ENCODE results near the gene LMLN. TPM values are rescaled to one million over a fixed set of nuclear protein-coding genes. Genes with fewer than 3 reads are reported as not detected.

Gene LMLN
- total and polyA plus RNA-seq, 2 donors from 2014 or later: 1.6 to 10.5 TPM

GRCh38 chr3:197994736-197995135 lies 34.7 kb downstream of the LMLN start:
- no peak for DNase-seq
- Histone ChIP-seq H3K9ac (ENCODE audit: low read length in 3 of 3) (no peak overlapping the region), H3K9me3 (ENCODE audit: control insufficient read depth in 2 of 3, insufficient read depth in 1 of 3, low read length in 3 of 3) (no peaks in the 10 kb centered on the region), H3K27me3 (ENCODE audit: control insufficient read depth, insufficient read depth, low read length) (no peaks in the 10 kb centered on the region), H3K36me3 (ENCODE audit: control insufficient read depth in 2 of 3, insufficient read depth in 3 of 3, low read length in 3 of 3) (peaks cover 0 to 11% (median 10%) of the 10 kb centered on the region in 3 donors), H3K4me3 (ENCODE audit: low read length in 3 of 3) (no peak overlapping the region), H3K27ac (ENCODE audit: low read depth in 2 of 2, low read length in 2 of 2) (no peak overlapping the region), H3K4me1 (ENCODE audit: control insufficient read depth in 2 of 3, insufficient read depth in 2 of 3, low read depth in 1 of 3, low read length in 3 of 3) (no peaks in the 10 kb centered on the region)
- TF ChIP-seq CTCF (IDR thresholded peaks at IDR 0.05; ENCODE audit: borderline replicate concordance, extremely low read depth, insufficient read depth): no peak
- intact Hi-C loops (cut with DNase I): no loop called here
- no peak for FAIRE-seq

DNA sequence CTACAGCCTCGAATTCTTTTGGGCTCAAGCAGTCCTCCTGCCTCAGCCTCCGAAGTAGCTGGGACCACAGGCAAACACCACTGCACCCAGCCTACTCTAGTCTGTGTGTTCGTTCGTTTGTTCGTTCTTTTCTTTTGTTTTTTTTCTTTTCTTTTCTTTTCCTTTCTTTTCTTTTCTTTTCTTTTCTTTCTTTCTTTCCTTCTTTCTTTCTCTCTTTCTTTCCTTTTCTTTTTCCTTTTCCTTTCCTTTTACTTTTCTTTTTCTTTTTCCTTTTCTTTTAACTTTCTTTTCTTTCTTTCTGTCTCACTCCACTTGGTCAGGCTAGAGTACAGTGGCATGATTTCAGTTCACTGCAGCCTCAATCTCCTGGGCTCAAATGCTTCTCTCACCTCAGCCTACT lies 36.8 kb downstream of the LMLN start:
- Histone ChIP-seq H3K4me3 (ENCODE audit: low read length in 3 of 3) (no peak overlapping the region), H3K27me3 (ENCODE audit: control insufficient read depth, insufficient read depth, low read length) (no peaks in the 10 kb centered on the region), H3K27ac (ENCODE audit: low read depth in 2 of 2, low read length in 2 of 2) (no peak overlapping the region), H3K9ac (ENCODE audit: low read length in 3 of 3) (no peak overlapping the region), H3K36me3 (ENCODE audit: control insufficient read depth in 2 of 3, insufficient read depth in 3 of 3, low read length in 3 of 3) (peaks cover 0 to 10% (median 9%) of the 10 kb centered on the region in 3 donors), H3K9me3 (ENCODE audit: control insufficient read depth in 2 of 3, insufficient read depth in 1 of 3, low read length in 3 of 3) (no peaks in the 10 kb centered on the region), H3K4me1 (ENCODE audit: control insufficient read depth in 2 of 3, insufficient read depth in 2 of 3, low read depth in 1 of 3, low read length in 3 of 3) (no peaks in the 10 kb centered on the region)
- intact Hi-C loops (cut with DNase I): no loop called here
- DNase-seq (no peak), FAIRE-seq (no peak)
- no peak for TF ChIP-seq CTCF (IDR thresholded peaks at IDR 0.05; ENCODE audit: borderline replicate concordance, extremely low read depth, insufficient read depth)

DNA sequence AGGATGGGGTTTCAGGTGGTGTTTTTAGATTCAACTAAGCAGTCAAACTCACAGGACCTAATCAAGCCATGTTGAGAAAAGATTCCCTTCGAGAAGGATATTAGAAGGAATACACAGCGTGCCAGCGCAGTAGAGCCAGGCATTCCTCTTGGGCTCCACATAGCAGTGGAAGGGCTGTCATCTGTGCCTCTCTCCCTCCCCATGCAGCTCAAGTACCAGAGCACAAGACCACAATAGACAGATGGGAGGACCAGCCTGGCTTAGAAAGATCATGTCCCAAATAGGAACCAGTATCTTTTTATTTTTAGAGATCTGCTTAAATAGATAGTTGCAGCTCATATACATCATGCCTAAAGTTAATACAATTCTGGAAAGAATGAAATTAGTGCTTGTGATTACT lies 37.9 kb downstream of the LMLN start:
- Histone ChIP-seq H3K9ac (ENCODE audit: low read length in 3 of 3) (no peak overlapping the region), H3K27ac (ENCODE audit: low read depth in 2 of 2, low read length in 2 of 2) (no peak overlapping the region), H3K4me3 (ENCODE audit: low read length in 3 of 3) (no peak overlapping the region), H3K36me3 (ENCODE audit: control insufficient read depth in 2 of 3, insufficient read depth in 3 of 3, low read length in 3 of 3) (peaks cover 0 to 10% (median 9%) of the 10 kb centered on the region in 3 donors), H3K9me3 (ENCODE audit: control insufficient read depth in 2 of 3, insufficient read depth in 1 of 3, low read length in 3 of 3) (no peaks in the 10 kb centered on the region), H3K4me1 (ENCODE audit: control insufficient read depth in 2 of 3, insufficient read depth in 2 of 3, low read depth in 1 of 3, low read length in 3 of 3) (no peaks in the 10 kb centered on the region), H3K27me3 (ENCODE audit: control insufficient read depth, insufficient read depth, low read length) (no peaks in the 10 kb centered on the region)
- no peak for TF ChIP-seq CTCF (IDR thresholded peaks at IDR 0.05; ENCODE audit: borderline replicate concordance, extremely low read depth, insufficient read depth)
- intact Hi-C loops (cut with DNase I): no loop called here
- FAIRE-seq: no peak
- no peak for DNase-seq

DNA sequence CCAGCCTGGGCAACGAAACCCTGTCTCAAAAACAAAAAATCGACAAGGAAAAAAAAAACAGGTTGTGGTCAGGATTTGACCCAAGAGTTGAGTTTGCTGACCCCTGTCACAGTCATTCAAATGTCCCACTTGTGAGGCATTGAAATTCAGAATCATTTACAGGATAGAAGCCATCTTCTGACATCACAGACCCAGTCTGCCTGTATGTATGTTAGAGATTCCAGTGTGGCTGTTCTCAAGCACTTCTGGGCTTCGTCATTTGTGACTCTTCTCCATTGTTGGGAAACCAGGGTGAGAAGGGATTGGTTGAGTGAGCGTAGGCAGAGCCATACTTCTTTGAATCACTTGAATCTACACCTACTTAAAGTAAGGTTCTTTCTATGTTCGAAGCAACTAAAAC lies 57.1 kb downstream of the LMLN start:
- Histone ChIP-seq H3K9me3 (ENCODE audit: control insufficient read depth in 2 of 3, insufficient read depth in 1 of 3, low read length in 3 of 3) (no peaks in the 10 kb centered on the region), H3K9ac (ENCODE audit: low read length in 3 of 3) (no peak overlapping the region), H3K36me3 (ENCODE audit: control insufficient read depth in 2 of 3, insufficient read depth in 3 of 3, low read length in 3 of 3) (peaks cover 0 to 6% (median 2%) of the 10 kb centered on the region in 3 donors), H3K27me3 (ENCODE audit: control insufficient read depth, insufficient read depth, low read length) (no peaks in the 10 kb centered on the region), H3K4me1 (ENCODE audit: control insufficient read depth in 2 of 3, insufficient read depth in 2 of 3, low read depth in 1 of 3, low read length in 3 of 3) (no peaks in the 10 kb centered on the region), H3K4me3 (ENCODE audit: low read length in 3 of 3) (no peak overlapping the region), H3K27ac (ENCODE audit: low read depth in 2 of 2, low read length in 2 of 2) (no peak overlapping the region)
- no peak for TF ChIP-seq CTCF (IDR thresholded peaks at IDR 0.05; ENCODE audit: borderline replicate concordance, extremely low read depth, insufficient read depth)
- intact Hi-C loops (cut with DNase I): no loop called here
- DNase-seq (no peak), FAIRE-seq (no peak)
